IMR-90 (cell line): Measurements from ENCODE around the gene HCCS. TPM values are rescaled to one million over a fixed set of nuclear protein-coding genes. Genes with fewer than 3 reads are reported as not detected.

Experiments
- ATAC-seq: fragments of 200-7000 bp; cut with Tn5 transposase; 2 replicates; pipeline ENCODE4 v1.9.1; 2020; ENCODE audit warnings: low read depth, mild to moderate bottlenecking, moderate library complexity
- BruUV-seq: library from RNA; stranded (reverse); fragments of 400-500 nt; replicated peaks from 2 replicates; lab custom pipeline; 2021; lab: Mats Ljungman, UMichigan
- CTCF ChIA-PET: fragments of 300-600 bp; formaldehyde crosslinking; extraction: SDS; loops from one replicate; lab custom pipeline; 2021; ENCODE audit warnings: antibody characterized with exemption; lab: Yijun Ruan, JAX
- POLR2A ChIA-PET: fragments of 300-600 bp; sonication (Branson Sonifier 250); formaldehyde crosslinking; loops from one replicate; lab custom pipeline; 2022; ENCODE audit warnings: antibody characterized with exemption; ENCODE audit not compliant: unreplicated experiment; lab: Charles Lee
- DNase-seq: peaks from one replicate; pipeline ENCODE4 v3.0.0; 2013
- H2AFZ ChIP-seq: replicated peaks from 2 replicates; pipeline ENCODE3; 2013; ENCODE audit warnings: low read length, mild to moderate bottlenecking; ENCODE audit not compliant: poor library complexity
- H2AK5ac ChIP-seq: 2 replicates; pipeline ENCODE4 v1.6.1; 2013; ENCODE audit warnings: low read depth, low read length, inconsistent platforms
- H2AK9ac ChIP-seq: replicated peaks from 2 replicates; pipeline ENCODE3; 2013; ENCODE audit warnings: mild to moderate bottlenecking, low read depth, low read length, moderate library complexity; ENCODE audit not compliant: poor library complexity
- H2BK120ac ChIP-seq: 2 replicates; pipeline ENCODE4 v1.6.1; 2013; ENCODE audit warnings: low read depth, low read length, inconsistent platforms
- H2BK15ac ChIP-seq: 3 replicates; pipeline ENCODE4 v1.6.1; 2013; ENCODE audit warnings: low read depth, low read length, inconsistent platforms
- H2BK20ac ChIP-seq: 2 replicates; pipeline ENCODE4 v1.6.1; 2013; ENCODE audit warnings: low read depth, mild to moderate bottlenecking, inconsistent platforms, low read length, moderate library complexity
- H2BK5ac ChIP-seq: 2 replicates; pipeline ENCODE4 v1.6.1; 2013; ENCODE audit warnings: mild to moderate bottlenecking, low read depth, low read length, inconsistent platforms; ENCODE audit not compliant: poor library complexity, severe bottlenecking
- H3K14ac ChIP-seq: replicated peaks from 2 replicates; pipeline ENCODE4 v1.6.1; 2013; ENCODE audit warnings: low read depth, low read length, inconsistent platforms
- H3K18ac ChIP-seq: 2 replicates; pipeline ENCODE4 v1.6.1; 2013; ENCODE audit warnings: low read depth, low read length, control low read depth
- H3K23ac ChIP-seq: 2 replicates; pipeline ENCODE4 v1.6.1; 2013; ENCODE audit warnings: low read depth, low read length, inconsistent platforms
- H3K27ac ChIP-seq: 2 replicates; pipeline ENCODE4 v1.5.1; 2013; ENCODE audit warnings: mild to moderate bottlenecking, control low read depth, low read length; ENCODE audit not compliant: insufficient read depth
- H3K27me3 ChIP-seq: 2 replicates; pipeline ENCODE4 v1.6.1; 2013; ENCODE audit warnings: low read length; ENCODE audit not compliant: control insufficient read depth, insufficient read depth
- H3K36me3 ChIP-seq: 2 replicates; pipeline ENCODE4 v1.6.1; 2013; ENCODE audit warnings: low read length, mixed read lengths; ENCODE audit not compliant: control insufficient read depth, insufficient read depth
- H3K4ac ChIP-seq: 2 replicates; pipeline ENCODE4 v1.6.1; 2013; ENCODE audit warnings: low read depth, low read length, inconsistent platforms
- H3K4me1 ChIP-seq: 2 replicates; pipeline ENCODE4 v1.6.1; 2013; ENCODE audit warnings: low read length, mixed read lengths; ENCODE audit not compliant: control insufficient read depth, insufficient read depth
- H3K4me2 ChIP-seq: 2 replicates; pipeline ENCODE4 v1.6.1; 2013; ENCODE audit warnings: low read depth, mild to moderate bottlenecking, control low read depth, low read length, moderate library complexity
- H3K4me3 ChIP-seq: 2 replicates; pipeline ENCODE4 v1.5.1; 2013; ENCODE audit warnings: low read depth, mild to moderate bottlenecking, control low read depth, low read length, moderate library complexity; ENCODE audit not compliant: insufficient read depth
- H3K56ac ChIP-seq: 2 replicates; pipeline ENCODE4 v1.6.1; 2013; ENCODE audit warnings: low read length, inconsistent platforms; ENCODE audit not compliant: insufficient read depth; ENCODE audit errors: extremely low read depth
- H3K79me1 ChIP-seq, 2 experiments: 2 replicates each; pipeline ENCODE4 v1.6.1; 2013; ENCODE audit warnings: low read length in 2 of 2, inconsistent platforms in 1 of 2, low read depth in 1 of 2
- H3K9ac ChIP-seq: 2 replicates; pipeline ENCODE4 v1.6.1; 2013; ENCODE audit warnings: low read depth, low read length, control low read depth
- H3K9me1 ChIP-seq: 2 replicates; pipeline ENCODE4 v1.6.1; 2013; ENCODE audit warnings: low read length, inconsistent platforms; ENCODE audit not compliant: insufficient read depth
- H3K9me3 ChIP-seq: 2 replicates; pipeline ENCODE4 v1.6.1; 2013; ENCODE audit warnings: low read length; ENCODE audit not compliant: control insufficient read depth, insufficient read depth
- H4K20me1 ChIP-seq: 2 replicates; pipeline ENCODE4 v1.6.1; 2013; ENCODE audit warnings: low read length, inconsistent platforms; ENCODE audit not compliant: insufficient read depth
- H4K5ac ChIP-seq: 2 replicates; pipeline ENCODE4 v1.6.1; 2013; ENCODE audit warnings: mild to moderate bottlenecking, low read depth, low read length, control low read depth
- H4K8ac ChIP-seq, 2 experiments: 2 replicates each; pipeline ENCODE4 v1.6.1; 2013; ENCODE audit warnings: low read depth in 2 of 2, low read length in 2 of 2, control low read depth in 1 of 2, inconsistent platforms in 1 of 2
- H4K91ac ChIP-seq: 2 replicates; pipeline ENCODE4 v1.6.1; 2013; ENCODE audit warnings: low read depth, low read length, inconsistent platforms; ENCODE audit not compliant: insufficient read depth
- BHLHE40 ChIP-seq: fragments of 150-350 bp; IDR thresholded peaks from 2 replicates; pipeline ENCODE4 v1.6.1; 2016; ENCODE audit warnings: mild to moderate bottlenecking, low read depth, low read length
- CEBPB ChIP-seq: IDR thresholded peaks from 2 replicates; pipeline ENCODE4 v1.6.1; 2012; ENCODE audit warnings: low read depth, low read length, improper control_type of control experiment
- FOS ChIP-seq: fragments of 150-350 bp; IDR thresholded peaks from 2 replicates; pipeline ENCODE4 v1.6.1; 2016; ENCODE audit warnings: low read depth, low read length
- MXI1 ChIP-seq: IDR thresholded peaks from 2 replicates; pipeline ENCODE4 v1.6.1; 2012; ENCODE audit warnings: low read depth, mild to moderate bottlenecking, low read length, moderate library complexity, borderline replicate concordance
- POLR2A ChIP-seq: IDR thresholded peaks from 2 replicates; pipeline ENCODE4 v1.6.1; 2012; ENCODE audit warnings: mild to moderate bottlenecking, low read depth, low read length
- RCOR1 ChIP-seq: IDR thresholded peaks from 2 replicates; pipeline ENCODE4 v1.6.1; 2012; ENCODE audit warnings: mild to moderate bottlenecking, low read length, improper control_type of control experiment; ENCODE audit not compliant: insufficient replicate concordance
- RFX5 ChIP-seq: IDR thresholded peaks from 2 replicates; pipeline ENCODE4 v1.8.0; 2012; ENCODE audit warnings: low read depth, mild to moderate bottlenecking, low read length, moderate library complexity
- WGBS, 2 experiments: methylation state at CpG; one replicate each; pipeline versions ENCODE4 v1.1.5 to v1.1.7; 2013; ENCODE audit warnings: missing lambda C conversion rate in 2 of 2; ENCODE audit not compliant: insufficient read length in 1 of 2; ENCODE audit errors: extremely low coverage in 2 of 2; 5-methylcytosine and 5-hydroxymethylcytosine counted together
- dilution Hi-C: fragments of 300-500 bp; cut with HindIII; formaldehyde crosslinking; loops from one replicate; pipeline ENCODE4 v1.14.3; 2018; ENCODE audit warnings: low sequenced_read_pairs; ENCODE audit not compliant: unreplicated experiment
- in situ Hi-C: fragments of 300-500 bp; cut with MboI; formaldehyde crosslinking; loops from 3 replicates; pipeline ENCODE4 v1.14.3; 2019; ENCODE audit warnings: low sequenced_read_pairs, inconsistent platforms, mixed read lengths
- intact Hi-C: fragments of 100-400 bp; cut with micrococcal nuclease; formaldehyde crosslinking; loops from 2 replicates; pipeline ENCODE4 v1.10.0; 2022
- polyA plus RNA-seq, 3 experiments: library from polyadenylated mRNA; depleted of rRNA; stranded (reverse); fragments of >200 nt; gene quantifications; 2 replicates each; pipeline ENCODE4 v1.2.3, GENCODE V29; 2012; ENCODE audit warnings: low replicate concordance in 1 of 3
- total RNA-seq: library from RNA; depleted of rRNA; stranded (reverse); fragments of >200 nt; gene quantifications from 2 replicates; pipeline ENCODE4 v1.2.3, GENCODE V29; 2012
- TF ChIP-seq, protein P1 (sequence below): conservative IDR thresholded peaks from 2 replicates; pipeline ENCODE4 v1.5.1; 2012; ENCODE audit warnings: mild to moderate bottlenecking, low read depth, low read length, improper control_type of control experiment
- TF ChIP-seq, protein P2 (sequence below): fragments of 150-350 bp; IDR thresholded peaks from 2 replicates; pipeline ENCODE4 v1.6.1; 2016; ENCODE audit warnings: low read depth, mild to moderate bottlenecking, low read length, moderate library complexity, borderline replicate concordance
- TF ChIP-seq, protein P3 (sequence below): fragments of 150-350 bp; IDR thresholded peaks from 2 replicates; pipeline ENCODE4 v1.6.1; 2017; ENCODE audit warnings: mild to moderate bottlenecking, antibody characterized with exemption, low read length, low read depth

Gene HCCS
- total and polyA plus RNA-seq, 2 of the 4 experiments (the other 2 are of a cell fraction) = 24.0 to 28.6 TPM

DNA sequence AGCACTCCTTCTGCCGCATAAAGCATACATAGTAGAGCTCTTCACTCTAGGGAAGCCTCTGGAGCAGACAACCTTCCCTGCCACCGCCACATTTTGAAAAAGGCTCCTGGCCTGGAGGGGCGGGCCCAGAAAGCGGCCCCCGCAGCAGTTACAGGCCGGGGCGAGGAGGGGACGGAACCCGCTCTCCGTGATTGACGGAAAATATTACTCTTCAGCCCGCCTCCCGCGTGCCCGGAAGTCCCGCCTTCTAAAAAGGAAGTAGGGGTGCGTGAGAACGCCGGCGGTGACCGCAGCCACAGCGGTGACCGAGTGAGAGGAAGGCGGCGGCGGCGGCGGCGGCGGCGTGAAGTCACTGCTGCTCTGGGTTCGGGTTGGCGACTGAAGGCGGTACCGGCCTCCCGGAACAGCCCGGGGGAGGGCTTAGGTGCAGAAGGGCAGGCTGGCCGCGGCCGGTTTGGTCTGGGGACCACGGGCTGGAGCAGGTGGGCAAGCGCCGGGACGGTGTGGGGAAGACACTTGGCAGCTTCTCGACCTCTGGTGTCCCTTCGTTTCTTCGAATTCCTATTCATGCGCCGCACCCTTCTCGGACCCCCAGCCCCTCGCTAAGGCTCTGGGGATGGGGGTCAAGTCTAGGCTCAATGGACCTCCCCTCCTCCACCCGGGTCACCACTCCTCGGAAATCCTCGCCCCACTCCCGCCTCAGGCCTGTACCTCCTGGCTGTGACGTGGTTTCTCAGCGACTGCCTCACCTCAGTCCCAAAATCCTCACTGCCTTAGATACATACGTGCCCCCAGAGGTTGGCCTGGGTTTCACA, at the start of gene HCCS (continued):
- TF ChIP-seq RCOR1 (no peak), RFX5 (no peak), CEBPB (no peak), MXI1 (no peak), FOS (no peak)

DNA sequence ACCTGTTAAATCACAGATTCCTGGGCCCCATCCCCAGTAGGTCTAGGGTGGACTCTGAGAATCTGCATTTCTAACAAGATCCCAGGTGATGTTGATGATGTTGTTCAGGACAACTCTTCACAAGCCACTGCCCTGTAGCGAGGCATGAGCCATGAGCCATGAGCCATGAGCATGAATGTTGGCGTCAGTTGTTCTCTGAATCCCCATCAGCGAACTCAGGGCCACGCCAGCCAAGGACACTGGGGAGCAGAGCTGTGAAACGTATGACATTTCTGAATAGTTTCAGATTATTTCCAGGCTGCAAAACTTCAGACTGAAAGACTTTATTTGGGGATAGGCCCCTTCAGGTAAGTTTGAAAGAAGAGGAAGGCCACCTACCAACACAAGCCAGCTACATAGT, 46.9 kb upstream of the HCCS start:
- H3K14ac ChIP-seq = no peak overlapping the region
- H3K9me1 ChIP-seq = no peaks in the 10 kb centered on the region
- no peak for ATAC-seq
- ChIA-PET CTCF (no interaction called here), POLR2A (no interaction called here)
- peak overlapping the region; percentile 51 for H2BK20ac ChIP-seq
- no peak overlapping the region for H2AK9ac ChIP-seq
- peak overlapping the region; percentile 68 for H3K27ac ChIP-seq
- peak overlapping the region; percentile 1; the same call in 1 of the 2 replicates for H3K4ac ChIP-seq
- H2AFZ ChIP-seq = no peak overlapping the region
- H3K4me2 ChIP-seq = no peak overlapping the region
- H2BK120ac ChIP-seq = peak overlapping the region; percentile 21
- no peak for TF ChIP-seq BHLHE40
- TF ChIP-seq POLR2A = no peak
- no peak for TF ChIP-seq RCOR1
- no peak for TF ChIP-seq MXI1
- TF ChIP-seq RFX5 = no peak
- no peak for TF ChIP-seq FOS
- TF ChIP-seq, protein P1, sequence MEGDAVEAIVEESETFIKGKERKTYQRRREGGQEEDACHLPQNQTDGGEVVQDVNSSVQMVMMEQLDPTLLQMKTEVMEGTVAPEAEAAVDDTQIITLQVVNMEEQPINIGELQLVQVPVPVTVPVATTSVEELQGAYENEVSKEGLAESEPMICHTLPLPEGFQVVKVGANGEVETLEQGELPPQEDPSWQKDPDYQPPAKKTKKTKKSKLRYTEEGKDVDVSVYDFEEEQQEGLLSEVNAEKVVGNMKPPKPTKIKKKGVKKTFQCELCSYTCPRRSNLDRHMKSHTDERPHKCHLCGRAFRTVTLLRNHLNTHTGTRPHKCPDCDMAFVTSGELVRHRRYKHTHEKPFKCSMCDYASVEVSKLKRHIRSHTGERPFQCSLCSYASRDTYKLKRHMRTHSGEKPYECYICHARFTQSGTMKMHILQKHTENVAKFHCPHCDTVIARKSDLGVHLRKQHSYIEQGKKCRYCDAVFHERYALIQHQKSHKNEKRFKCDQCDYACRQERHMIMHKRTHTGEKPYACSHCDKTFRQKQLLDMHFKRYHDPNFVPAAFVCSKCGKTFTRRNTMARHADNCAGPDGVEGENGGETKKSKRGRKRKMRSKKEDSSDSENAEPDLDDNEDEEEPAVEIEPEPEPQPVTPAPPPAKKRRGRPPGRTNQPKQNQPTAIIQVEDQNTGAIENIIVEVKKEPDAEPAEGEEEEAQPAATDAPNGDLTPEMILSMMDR = no peak
- TF ChIP-seq, protein P2, sequence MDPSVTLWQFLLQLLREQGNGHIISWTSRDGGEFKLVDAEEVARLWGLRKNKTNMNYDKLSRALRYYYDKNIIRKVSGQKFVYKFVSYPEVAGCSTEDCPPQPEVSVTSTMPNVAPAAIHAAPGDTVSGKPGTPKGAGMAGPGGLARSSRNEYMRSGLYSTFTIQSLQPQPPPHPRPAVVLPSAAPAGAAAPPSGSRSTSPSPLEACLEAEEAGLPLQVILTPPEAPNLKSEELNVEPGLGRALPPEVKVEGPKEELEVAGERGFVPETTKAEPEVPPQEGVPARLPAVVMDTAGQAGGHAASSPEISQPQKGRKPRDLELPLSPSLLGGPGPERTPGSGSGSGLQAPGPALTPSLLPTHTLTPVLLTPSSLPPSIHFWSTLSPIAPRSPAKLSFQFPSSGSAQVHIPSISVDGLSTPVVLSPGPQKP = no peak
- TF ChIP-seq, protein P3, sequence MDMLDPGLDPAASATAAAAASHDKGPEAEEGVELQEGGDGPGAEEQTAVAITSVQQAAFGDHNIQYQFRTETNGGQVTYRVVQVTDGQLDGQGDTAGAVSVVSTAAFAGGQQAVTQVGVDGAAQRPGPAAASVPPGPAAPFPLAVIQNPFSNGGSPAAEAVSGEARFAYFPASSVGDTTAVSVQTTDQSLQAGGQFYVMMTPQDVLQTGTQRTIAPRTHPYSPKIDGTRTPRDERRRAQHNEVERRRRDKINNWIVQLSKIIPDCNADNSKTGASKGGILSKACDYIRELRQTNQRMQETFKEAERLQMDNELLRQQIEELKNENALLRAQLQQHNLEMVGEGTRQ = no peak
- H3K4me3 ChIP-seq = no peak overlapping the region
- no TSS peak for BruUV-seq
- H3K4me1 ChIP-seq = peaks cover 11% of the 10 kb centered on the region
- H3K9me3 ChIP-seq = no peaks in the 10 kb centered on the region
- intact Hi-C loops = no loop called here
- peak overlapping the region; percentile 68 for H3K18ac ChIP-seq
- in situ Hi-C loops = no loop called here
- no peaks in the 10 kb centered on the region for H3K27me3 ChIP-seq
- DNase-seq = no peak
- H3K56ac ChIP-seq = no peak overlapping the region
- H2BK5ac ChIP-seq = peak overlapping the region; percentile 14
- H4K20me1 ChIP-seq = no peaks in the 10 kb centered on the region
- no peak overlapping the region for H3K9ac ChIP-seq
- H3K23ac ChIP-seq = no peak overlapping the region
- no peaks in the 10 kb centered on the region for H3K36me3 ChIP-seq
- no CpG with 5 or more reads among the region's 5 CpGs for WGBS, 2 experiments
- no peaks in the 10 kb centered on the region for H3K79me1 ChIP-seq
- H4K5ac ChIP-seq = peak overlapping the region; percentile 64
- dilution Hi-C loops = no loop called here
- H2BK15ac ChIP-seq = no peak overlapping the region
- peak overlapping the region; percentile 67 for H4K91ac ChIP-seq
- H4K8ac ChIP-seq = peak overlapping the region; percentile 30 to 54; a peak in 2 of 4 replicates
- H2AK5ac ChIP-seq = peak overlapping the region; percentile 5; the same call in 1 of the 2 replicates
